HG02885 (cell line): ENCODE results near the gene GPR146.

Source experiments
- ATAC-seq: cut with Tn5 transposase; IDR thresholded peaks from one replicate; pipeline ENCODE4 v1.9.1; 2021; ENCODE audit warnings: mild to moderate bottlenecking; ENCODE audit not compliant: unreplicated experiment, poor library complexity

Gene GPR146

DNA sequence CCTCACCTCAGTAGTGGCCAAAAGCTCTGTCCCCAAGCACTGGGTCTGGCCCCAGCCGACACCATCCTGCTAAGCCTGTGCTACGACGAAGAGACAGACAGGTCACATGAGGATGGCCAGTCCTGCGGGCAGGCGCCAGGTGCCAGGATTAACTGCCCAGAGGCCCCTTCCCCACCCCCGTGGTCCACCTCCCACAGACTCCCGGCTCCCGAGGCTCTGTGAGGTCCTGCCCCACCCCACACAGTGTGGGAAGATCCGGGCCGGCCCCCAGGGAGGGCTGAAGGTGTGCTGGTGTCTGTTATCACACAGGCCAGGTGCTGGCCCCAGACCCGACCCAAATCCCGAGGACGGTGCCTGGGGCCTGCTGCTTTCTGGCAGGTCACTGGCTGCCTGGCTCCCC, 34.1 kb upstream of the GPR146 start:
- ATAC-seq, result no peak

DNA sequence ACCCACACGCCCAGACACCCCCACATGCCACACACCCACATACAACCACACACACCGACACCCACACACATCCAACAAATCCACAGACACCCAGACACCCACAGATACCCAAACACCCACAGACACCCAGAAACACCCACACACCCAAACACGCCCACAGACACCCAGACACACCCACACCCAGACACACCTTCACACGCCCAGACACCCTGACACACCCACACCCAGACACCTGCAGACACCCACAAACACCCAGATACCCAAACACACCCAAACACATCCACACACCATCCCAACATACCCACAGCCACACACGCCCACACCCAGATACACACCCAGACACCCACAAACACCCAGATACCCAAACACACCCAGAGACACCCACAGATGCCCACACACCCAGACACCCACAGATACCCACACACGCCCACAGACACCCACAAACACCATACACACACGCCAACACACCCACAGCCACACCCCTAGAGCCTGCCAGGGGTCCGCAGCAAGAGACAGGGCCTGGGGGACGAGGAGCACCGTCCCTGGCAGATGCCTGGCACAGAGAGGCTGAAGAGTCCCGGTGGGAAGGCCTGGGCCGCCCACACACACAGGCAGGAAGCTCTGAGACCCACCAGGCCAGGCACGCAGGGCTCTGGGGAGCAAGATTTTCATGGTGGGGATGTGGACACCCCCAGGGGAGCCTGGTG, 32.9 kb upstream of the GPR146 start:
- no peak for ATAC-seq

DNA sequence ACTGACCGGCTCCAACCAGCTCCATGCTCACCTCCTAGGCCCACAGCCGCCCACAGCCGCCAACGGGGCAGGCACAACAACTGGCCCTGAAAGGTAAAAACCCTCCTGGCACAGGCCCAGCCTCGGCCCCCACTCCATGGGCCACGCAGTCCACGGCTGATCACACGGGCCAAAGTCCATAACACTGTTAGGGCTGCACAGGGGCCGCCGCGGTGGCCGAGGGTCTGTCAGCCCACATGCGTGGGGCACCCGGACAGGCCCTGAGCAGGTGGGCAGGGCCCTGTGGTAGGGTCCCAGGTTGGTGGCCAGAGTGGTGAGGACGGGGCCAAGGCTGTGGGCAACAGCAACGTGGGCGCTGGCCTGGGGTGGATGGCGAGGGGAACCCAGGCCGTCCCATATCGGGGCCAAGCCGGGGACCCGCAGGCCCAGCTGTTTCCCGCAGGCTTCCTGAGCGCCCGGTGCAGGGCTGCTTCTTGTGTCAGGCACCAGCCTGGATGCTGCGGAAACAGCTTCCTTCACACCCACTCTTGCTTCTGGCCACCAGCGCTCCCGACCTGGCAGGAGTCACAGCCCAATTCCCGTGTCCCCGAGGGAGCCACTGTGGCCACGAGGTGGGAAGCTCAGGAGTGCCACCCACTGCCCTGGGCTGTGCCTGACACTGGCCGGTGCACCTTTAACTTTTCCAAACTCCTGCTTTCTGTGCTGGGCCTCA, 32.2 kb upstream of the GPR146 start:
- no peak for ATAC-seq

DNA sequence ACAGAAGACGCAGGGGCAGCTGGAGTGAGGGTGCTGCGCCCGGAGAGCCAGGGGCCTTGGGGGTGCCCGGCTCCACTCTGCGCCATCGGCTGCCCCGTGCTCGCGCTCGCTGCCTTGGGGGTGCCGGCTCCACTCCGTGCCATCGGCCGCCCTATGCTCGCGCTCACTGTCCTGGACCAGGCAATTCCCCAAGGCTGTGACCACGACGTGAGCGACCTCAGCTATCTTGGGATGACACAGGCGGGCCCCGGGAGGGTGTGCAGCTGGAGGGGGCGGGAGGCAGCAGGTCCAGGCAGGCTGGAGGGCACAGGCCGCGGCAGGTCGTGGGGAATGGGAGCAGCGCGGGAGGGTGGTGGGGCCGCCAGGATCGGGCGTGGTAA, 31.6 kb upstream of the GPR146 start:
- ATAC-seq, result no peak

DNA sequence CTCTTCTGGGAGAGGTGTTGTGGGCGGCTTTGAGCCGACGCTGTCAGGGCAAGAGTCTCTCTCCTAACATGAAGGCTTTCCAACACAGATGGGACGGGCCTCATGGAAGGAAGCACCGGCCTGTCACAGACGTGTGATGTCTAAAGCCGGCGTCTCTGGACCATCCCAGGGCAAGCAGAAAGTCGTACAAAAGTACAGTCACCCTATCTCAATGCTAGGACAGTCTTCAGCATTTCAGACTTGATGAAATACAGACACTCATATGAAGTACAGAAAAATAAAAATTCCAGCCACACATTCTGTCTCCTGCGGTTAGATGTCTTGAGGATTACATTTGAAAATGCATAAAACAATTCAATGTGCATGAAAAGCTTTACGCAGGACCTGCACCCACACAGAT, 30.8 kb upstream of the GPR146 start:
- no peak for ATAC-seq

DNA sequence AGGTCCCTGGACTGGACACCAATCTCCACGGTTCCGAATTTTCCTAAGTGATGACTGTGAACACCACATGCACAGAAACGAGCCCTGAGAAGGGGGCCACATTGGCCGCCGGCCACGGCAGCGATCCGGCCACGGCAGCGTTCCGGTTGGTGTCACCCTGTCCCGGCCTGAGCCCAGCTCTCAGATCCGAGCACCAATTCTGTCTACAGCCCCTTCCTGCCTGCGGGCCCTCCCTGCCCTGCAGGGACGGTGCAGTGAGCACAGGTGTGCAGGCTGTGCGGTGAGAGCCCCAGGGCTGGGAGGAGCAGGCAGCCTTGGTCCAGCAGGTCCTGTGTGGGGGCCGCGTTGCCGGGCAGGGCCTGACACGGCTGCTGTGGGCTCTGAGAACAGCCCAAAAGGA, 29.7 kb upstream of the GPR146 start:
- no peak for ATAC-seq

DNA sequence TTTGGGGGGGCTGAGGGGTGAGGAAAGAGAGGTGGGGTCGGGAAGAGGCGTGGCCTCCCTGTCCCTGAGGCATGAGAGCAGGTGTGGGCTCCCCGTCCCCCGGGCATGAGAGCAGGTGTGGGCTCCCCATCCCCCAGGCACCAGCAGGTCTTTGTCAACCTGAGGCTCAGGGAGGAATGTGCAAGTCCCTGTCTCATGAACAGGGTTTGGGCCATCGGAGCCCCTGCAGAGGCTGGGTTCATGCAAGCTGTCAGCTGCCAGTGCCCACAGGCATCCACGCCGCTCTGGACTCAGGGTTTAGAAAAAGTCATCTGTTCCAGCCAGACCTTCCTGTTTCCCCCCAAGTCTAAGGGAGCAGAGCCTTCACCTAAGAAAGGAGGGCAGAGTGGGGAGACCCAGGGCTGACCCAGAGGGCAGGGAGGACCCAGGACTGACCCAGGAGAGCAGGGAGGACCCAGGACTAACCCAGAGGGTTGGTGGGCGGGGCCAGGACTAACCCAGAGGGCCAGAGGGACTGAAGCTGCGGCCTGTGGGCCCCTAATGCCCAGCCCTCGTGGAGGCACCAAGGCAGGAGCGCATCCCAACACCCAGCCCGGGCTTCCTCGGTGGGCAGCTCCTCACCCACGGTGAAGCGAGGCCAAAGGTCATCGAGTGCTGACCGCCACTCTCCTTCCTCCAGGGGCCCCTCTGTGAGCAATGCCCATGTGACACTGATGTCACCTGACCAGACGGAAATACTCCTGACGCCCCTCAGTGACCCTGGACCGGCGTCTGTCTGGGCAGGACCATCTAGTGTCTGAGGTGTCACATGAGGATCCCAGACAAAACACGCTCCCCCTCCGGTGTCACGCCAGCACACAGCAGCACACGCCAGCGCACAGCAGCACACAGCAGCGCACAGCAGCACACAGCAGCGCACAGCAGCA, 28.9 kb upstream of the GPR146 start:
- no peak for ATAC-seq

DNA sequence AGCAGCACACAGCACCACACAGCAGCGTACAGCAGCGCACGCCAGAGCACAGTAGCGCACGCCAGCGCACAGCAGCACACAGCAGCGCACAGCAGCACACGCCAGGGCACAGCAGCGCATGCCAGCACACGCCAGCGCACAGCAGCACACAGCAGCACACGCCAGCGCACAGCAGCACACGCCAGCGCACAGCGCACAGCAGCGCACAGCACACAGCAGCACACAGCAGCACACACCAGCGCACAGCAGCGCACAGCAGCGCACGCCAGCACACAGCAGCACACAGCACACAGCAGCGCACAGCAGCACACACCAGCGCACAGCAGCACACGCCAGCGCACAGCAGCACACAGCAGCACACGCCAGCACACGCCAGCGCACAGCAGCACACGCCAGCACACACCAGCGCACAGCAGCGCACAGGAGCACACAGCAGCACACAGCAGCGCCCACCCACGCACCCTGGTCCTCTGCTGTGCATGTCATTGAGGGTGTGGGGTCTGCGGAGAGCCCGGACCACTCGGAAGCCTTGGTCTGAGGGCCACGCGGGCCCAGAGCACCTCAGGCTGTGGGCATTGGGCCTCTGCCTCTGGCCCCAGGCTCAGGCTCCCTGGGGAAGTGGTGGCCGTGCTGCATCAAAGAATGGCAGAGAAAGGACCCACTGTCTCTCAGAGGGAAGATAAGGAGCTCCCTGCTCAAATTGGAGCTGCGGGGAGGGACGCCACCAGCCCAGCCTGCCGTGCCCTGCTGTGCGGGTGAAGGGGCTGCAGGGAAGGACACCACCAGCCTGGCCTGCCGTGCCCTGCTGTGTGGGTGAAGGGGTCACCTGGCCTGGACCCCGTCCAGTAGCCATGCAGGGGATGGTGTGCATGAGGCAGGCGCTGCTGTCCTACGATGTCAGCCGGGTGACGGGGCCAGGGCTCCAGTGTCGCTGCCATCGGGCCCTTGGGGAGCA, 27.5 kb upstream of the GPR146 start:
- ATAC-seq, result no peak

DNA sequence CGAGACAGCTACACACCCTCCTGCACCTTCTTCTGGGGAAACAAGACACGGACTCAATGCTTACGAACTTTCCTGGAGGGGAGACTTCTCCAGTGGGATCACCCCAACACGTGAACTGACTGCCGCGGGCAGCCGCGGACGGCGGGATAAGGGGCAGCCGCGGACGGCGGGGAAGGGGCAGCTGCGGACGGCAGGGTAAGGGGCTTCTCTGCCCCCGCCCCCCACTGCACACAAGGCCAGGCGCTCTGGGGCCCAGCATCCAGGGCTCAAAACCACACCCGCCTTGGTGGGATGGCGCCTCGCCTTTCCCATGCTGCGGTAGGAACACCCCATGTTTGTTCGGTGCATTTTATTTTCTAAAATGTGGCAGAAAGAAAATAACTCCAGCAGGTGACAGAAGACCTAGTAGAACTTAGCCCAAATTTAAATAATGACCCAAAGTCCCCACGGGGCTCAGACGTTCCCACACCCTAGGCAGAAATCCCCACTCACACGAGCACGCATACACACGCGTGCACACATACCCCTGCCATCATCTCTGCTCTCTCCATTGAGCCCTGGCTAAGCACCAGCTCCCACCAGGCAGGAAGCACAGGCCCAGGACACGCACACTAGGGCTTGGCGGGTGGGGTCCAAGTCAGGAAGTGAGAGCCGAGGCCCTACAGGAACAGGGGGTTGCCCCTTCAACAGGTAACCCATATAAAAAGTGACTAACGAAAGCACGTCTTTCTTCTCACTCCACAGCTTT, 26.6 kb upstream of the GPR146 start:
- ATAC-seq, result no peak

DNA sequence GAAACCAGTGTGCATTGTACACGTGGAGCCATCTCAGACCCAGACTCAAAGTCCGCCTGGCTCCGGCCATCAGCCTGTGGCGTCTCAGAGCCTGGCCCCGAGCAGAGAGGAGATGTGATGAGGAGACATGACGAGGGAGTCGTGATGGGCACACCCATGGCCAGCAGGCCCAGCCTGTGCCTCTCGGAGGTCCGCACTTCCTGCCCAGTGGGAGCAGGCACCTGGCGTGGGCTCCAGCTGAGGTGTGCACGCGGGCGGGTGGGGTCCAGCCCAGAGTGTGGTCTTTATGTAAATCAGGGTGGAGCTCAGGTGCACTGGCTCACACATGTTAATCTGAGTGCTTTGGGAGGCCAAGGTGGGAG, 26.0 kb upstream of the GPR146 start:
- no peak for ATAC-seq

DNA sequence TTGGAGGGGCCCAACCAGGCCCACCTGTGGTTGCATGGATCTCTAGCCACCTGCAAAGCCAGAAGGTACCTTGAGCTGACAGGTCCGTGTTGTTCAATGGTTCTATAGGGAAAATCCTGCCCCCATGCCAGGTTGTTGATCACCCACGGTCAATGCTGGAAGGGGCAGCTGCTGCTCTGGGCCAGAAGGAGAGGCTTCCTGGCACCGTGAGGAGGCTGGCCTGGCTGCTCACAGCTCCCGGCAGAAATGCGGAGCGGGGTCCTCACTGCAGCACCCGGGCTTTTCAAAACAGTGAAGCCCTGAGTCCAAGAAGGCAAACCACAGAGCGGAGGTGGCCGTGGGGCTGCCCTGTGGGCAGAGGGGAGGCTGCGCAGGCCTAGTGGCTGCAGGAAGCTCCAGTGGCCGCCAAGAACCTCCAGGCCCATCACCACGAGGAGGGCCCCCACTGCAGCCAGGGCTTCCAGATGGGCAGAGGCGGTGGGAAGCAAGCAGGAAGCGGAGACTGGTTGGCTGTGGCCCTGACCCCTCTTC, 25.0 kb upstream of the GPR146 start:
- no peak for ATAC-seq

DNA sequence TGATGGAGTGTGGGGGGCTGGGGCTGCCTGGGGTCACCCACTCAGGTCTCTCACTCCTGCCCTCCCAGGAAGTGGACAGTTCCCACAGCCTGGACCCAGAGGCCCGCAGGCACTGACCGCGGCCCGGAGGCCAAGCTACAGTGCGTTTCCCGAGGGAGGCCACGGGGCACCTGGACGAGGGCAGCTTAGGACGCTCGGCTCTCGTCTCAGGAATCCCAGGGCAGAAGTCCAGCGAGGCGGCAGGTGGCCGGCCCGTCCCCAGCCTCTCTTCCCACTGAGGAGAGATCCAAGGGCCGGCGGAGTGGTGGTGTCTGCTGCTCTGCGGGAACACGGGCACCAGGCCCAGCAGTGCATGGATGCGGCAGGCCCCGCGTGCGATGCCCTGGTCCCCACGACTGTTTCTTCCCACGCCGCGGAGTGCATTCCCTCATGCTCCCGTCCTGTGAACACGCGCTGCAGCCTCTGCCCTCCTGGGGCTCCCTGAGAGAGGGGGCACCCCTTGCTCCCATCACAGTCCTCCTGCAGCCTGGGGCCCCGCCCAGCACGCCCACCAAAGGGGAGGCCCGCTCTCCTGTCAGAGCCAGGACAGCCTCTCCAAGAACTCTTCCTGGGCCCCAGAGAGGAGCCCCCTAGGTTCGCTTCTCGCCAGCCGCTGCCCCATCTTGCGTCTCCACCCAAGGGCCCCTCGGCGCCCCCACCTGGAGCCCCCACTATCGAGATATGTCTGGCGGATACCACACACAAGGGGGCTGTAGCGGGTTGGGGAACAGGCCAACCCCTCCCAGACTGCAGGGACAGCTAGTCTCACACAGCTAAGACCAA, 24.3 kb upstream of the GPR146 start:
- ATAC-seq, result no peak

DNA sequence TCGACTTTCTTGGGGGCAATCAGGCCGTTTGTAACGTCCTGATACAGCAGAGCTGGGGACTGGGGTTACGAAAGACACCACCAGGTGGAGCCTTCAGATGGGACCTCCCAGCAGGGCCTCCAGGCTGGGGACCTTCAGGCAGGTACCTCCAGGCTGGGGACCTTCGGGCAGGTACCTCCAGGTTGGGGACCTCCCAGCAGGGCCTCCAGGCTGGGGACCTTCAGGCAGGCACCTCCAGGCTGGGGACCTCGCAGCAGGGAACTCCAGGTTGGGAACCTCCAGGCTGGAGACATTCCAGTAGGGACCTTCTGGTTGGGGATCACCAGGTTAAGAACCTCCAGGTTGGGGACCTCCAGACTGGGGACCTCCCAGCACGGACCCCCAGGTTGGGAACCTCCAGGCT, 23.5 kb upstream of the GPR146 start:
- ATAC-seq, result no peak

DNA sequence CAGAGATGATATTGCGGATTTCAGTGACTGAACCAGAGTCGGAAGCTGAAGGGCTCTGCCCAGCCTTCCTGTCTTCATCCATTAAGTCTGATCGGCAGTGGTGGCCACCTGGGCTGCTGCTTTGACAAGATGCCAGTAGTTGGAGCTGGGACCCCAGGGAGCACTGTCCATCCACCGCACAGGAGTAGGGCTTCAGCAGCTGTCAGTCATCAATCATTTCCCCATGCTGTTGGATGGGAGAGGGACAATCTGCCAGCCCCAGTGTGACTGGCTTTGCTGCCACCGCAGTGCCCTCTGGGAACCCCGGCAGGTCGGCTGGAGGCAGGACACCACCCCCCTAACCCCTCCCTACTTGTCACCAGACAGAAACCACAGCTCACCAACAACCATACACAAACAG, 23.0 kb upstream of the GPR146 start:
- no peak for ATAC-seq

DNA sequence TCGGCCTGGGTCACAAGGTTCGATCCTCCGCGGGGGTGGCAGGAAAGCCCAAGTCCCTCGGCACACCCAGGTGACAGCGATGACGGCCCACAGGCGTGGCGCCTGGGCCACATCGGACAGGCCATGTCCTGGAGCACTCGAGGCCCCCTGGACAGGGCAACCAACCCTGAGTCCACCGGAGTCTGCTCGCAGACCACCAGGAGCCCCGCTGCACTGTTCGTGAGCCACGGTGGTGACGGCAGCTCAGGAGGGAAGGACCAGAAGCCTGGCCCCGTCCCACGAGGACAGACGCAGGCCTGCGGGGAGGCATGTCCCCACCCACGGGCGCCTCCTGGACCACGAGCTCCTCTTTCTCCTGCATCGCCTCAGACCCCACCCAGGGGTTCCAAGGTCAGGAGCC, 22.4 kb upstream of the GPR146 start:
- no peak for ATAC-seq

DNA sequence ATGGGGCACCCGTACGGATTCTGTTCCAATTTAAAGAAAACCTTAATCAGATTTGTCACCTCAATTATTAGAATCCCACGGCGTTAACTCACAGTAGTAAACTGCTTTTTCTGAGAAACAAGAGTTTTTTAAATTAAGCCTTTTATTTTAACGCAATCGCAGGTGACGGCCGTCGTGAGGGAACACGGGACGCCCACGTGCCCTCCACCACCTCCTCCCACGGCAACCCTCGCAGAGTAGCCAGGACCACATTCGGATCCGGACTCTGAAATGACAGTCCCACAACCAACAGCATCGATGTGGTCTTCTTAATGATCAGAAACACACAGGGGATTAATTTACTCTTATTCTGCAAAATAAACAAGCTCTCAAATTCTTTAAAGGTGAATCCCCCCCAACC, 22.0 kb upstream of the GPR146 start:
- no peak for ATAC-seq

DNA sequence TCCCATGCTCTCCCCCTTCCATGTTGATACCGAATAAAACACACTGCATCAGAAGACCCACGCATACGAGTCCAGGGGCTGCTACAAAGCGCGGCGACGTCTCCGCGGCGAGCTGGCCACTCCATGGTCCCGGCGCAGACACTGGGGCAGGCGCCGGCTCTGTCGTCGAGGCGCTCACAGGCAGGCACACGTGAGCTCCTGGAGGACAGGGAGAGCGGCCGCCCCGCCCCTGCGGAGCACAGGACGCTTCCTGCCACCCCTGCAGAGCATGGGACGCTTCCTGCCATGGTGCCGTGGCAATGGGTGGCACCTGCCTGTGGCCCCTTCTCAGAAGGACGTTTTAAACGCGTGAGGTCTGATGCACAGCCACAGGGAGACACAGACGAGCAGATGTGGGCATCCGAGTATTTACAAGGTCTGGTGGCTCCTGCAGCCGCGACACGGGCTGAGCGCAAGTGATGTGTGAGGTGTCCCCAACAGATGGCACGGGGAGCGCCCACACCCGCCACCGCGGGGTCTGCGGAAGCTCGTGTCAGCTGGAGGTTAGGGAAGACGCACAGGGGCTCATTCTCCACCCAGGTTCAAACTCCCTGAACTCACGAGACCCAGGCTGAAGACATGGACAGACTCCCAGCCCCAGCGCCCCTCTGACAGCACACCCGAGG, 21.4 kb upstream of the GPR146 start:
- ATAC-seq, result no peak

DNA sequence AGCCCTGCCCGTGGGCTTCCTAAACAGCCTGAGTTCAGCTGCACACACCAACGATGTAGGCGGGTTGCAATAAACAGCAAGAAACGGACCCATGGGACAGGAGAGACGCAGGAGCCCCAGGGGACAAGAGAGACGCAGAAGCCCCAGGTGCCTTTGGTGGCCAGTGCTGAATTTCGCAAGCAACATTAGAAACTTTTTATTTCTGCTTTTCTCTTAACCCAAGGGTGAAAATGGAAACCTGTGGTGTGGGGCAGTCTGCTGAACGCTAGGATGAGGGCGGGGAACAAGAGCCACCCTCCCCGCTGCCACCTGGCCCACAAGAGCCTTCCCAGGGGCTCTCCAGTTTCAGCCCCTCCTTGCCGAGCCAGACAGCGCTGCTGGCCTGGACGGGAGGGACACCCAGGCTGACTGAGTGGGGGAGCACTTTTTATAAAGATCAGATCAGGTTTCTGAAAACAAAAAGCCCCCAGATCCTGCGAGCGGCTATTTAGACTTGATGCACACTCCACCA, 20.0 kb upstream of the GPR146 start:
- peak; percentile 63 for ATAC-seq
